NT2/D1 (cell line): Measurements from ENCODE around the gene BACE1-AS.

Source experiments
- YY1 ChIP-seq: IDR thresholded peaks from 2 replicates; pipeline ENCODE4 v1.6.1; 2011; ENCODE audit not compliant: insufficient read length, insufficient read depth
- ZNF274 ChIP-seq: IDR thresholded peaks from 2 replicates; pipeline ENCODE4 v1.6.1; 2011; ENCODE audit warnings: mild to moderate bottlenecking, low read depth, low read length

DNA sequence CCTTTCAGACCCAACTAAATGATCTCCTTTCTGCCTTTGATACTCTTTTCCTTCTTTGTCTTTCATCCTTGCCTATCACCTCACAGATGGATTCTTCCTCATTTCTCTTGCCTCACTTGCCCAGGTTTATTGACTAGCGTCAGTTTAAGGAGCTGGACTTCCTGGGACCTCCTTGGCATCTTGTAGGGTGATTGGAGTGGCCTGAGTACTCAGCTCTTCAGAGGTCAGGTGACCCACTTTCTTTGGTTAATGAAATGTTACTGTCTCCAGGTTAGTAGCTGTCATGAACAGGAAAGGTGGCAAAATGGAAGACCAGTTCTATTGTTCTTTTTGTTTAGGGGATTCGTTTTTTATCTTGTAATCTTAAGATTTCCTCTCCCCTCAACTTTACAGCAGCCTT is 4.6 kb upstream of the BACE1-AS start:
- no peak for TF ChIP-seq ZNF274
- TF ChIP-seq YY1: no peak
